ENCODE measurements around the gene NEK6.

GRCh38 chr9:124394596-124394995, 136.8 kb downstream of the NEK6 start:
- TF ChIP-seq PPARA (CRISPR knock-in tag; IDR thresholded peaks at IDR 0.05; ENCODE audit: borderline replicate concordance) = no peak
- no peak for TF ChIP-seq ESRRG (CRISPR knock-in tag; IDR thresholded peaks at IDR 0.05)
- TF ChIP-seq ZNF8 (CRISPR knock-in tag; IDR thresholded peaks at IDR 0.05) = no peak
- TF ChIP-seq ARNTL (CRISPR knock-in tag; IDR thresholded peaks at IDR 0.05; ENCODE audit: borderline replicate concordance, low read depth) = no peak

All from SK-N-SH treated with all-trans-retinoic acid at 6 μM for 48 hours (cell line).